GM19035 (cell line): ENCODE measurements around the gene IQCK.

Experiments
- ATAC-seq: cut with Tn5 transposase; IDR thresholded peaks from one replicate; pipeline ENCODE4 v1.9.1; 2021; ENCODE audit not compliant: unreplicated experiment

IQCK gene

GRCh38 chr16:19854543-19854876 lies 136.4 kb downstream of the IQCK start:
- no peak for ATAC-seq

- no peak for ATAC-seq
Measured at GRCh38 chr16:19856120-19856519, 138.0 kb downstream of the IQCK start.

GRCh38 chr16:19857593-19858339 lies 139.7 kb downstream of the IQCK start:
- ATAC-seq = no peak

- ATAC-seq = no peak
Measured at GRCh38 chr16:19858340-19859018, 140.4 kb downstream of the IQCK start.

GRCh38 chr16:19859166-19859565 lies 141.1 kb downstream of the IQCK start:
- no peak for ATAC-seq

GRCh38 chr16:19859603-19860002 lies 141.5 kb downstream of the IQCK start:
- ATAC-seq = no peak

GRCh38 chr16:19860166-19861041 lies 142.3 kb downstream of the IQCK start:
- no peak for ATAC-seq

- ATAC-seq = no peak
Measured at GRCh38 chr16:19861133-19861532, 143.1 kb downstream of the IQCK start.

GRCh38 chr16:19861811-19862327 lies 143.8 kb downstream of the IQCK start:
- ATAC-seq = no peak

GRCh38 chr16:19863990-19864389 lies 145.9 kb downstream of the IQCK start:
- no peak for ATAC-seq

- no peak for ATAC-seq
Measured at GRCh38 chr16:19864566-19864965, 146.5 kb downstream of the IQCK start.

GRCh38 chr16:19868421-19868820 lies 150.3 kb downstream of the IQCK start:
- ATAC-seq = no peak

- ATAC-seq = no peak
Measured at GRCh38 chr16:19871721-19872120, 153.7 kb downstream of the IQCK start.

GRCh38 chr16:19872179-19872863 lies 154.2 kb downstream of the IQCK start:
- no peak for ATAC-seq

GRCh38 chr16:19872935-19873334 lies 154.9 kb downstream of the IQCK start:
- ATAC-seq = no peak

GRCh38 chr16:19874026-19874425 lies 156.0 kb downstream of the IQCK start:
- ATAC-seq = no peak

- ATAC-seq = no peak
Measured at GRCh38 chr16:19874851-19875546, 156.9 kb downstream of the IQCK start.

- ATAC-seq = no peak
Measured at GRCh38 chr16:19875900-19876299, 157.8 kb downstream of the IQCK start.

- ATAC-seq = no peak
Measured at GRCh38 chr16:19876501-19877059, 158.5 kb downstream of the IQCK start.

- no peak for ATAC-seq
Measured at GRCh38 chr16:19878757-19879156, 160.7 kb downstream of the IQCK start.
